ENCODE results near the gene ANG. TPM values are rescaled to one million over a fixed set of nuclear protein-coding genes. Genes with fewer than 3 reads are reported as not detected.
"Not testable (repeated sequence)": the region's sequence is repeated elsewhere in the genome, so short reads cannot be mapped to it uniquely, and the experiment has no call there.

Gene ANG
- total RNA-seq, 5 donors from 2014 or later (not counting 1 experiment from before 2014, with no cell fraction given), result 0.85 to 1.4 (median 0.99) TPM; not detected in 2

- ATAC-seq (replicated peaks in 1 of 4) (no peak), DNase-seq (peak in 1 of 35 experiments; percentile 32)
- peaks cover 0 to 7% (median 3%) of the 10 kb centered on the region in 3 donors for H3K4me1 Mint-ChIP-seq
- peaks cover 14% of the 10 kb centered on the region in 2 donors for H3K27me3 Mint-ChIP-seq
- no peaks in the 10 kb centered on the region for H3K36me3 Mint-ChIP-seq
- Histone ChIP-seq H3K4me1 (ENCODE audit: control insufficient read depth in 1 of 2, extremely low read depth in 1 of 2, insufficient read depth in 2 of 2, low read length in 2 of 2) (no peaks in the 10 kb centered on the region), H3K4me3 (ENCODE audit: control insufficient read depth in 1 of 2, extremely low read depth in 1 of 2, low read length in 1 of 2) (no peak overlapping the region), H3K27ac (ENCODE audit: low read length) (no peak overlapping the region), H3K36me3 (ENCODE audit: control insufficient read depth in 2 of 2, extremely low read depth in 1 of 2, insufficient read depth in 1 of 2, low read length in 1 of 2) (no peaks in the 10 kb centered on the region), H3K9me3 (no peaks in the 10 kb centered on the region), H3K27me3 (replicated peaks in 1 of 2; ENCODE audit: control insufficient read depth in 2 of 2, extremely low read depth in 1 of 2, insufficient read depth in 2 of 2, low read length in 1 of 2) (no peaks in the 10 kb centered on the region)
- POLR2A ChIA-PET, result interaction anchor here in 1 of 2 donors (0.6 kb wide), 1 partner anchor 131 kb away, joined by 5 read pairs; no protein-coding TSS in a partner anchor
- CTCF ChIA-PET, result interaction anchor here in 1 of 2 donors (1.3 kb wide), 1 partner anchor 144 kb away, joined by 3 read pairs; no protein-coding TSS in a partner anchor
- H3K9me3 Mint-ChIP-seq, result peaks cover 0 to 4% (median 0%) of the 10 kb centered on the region in 3 donors
- H3K4me3 Mint-ChIP-seq, result no peak overlapping the region
- whole genome bisulfite sequencing (ENCODE audit: insufficient coverage), result 50% methylated on average over 1 of the region's 4 CpGs
- peak overlapping the region in 1 of 2 donors; percentile 4 for H3K27ac Mint-ChIP-seq
These were observed 26.2 kb downstream of the ANG start for GRCh38 chr14:20714593-20715250.

- CTCF ChIA-PET, result no interaction called here
- DNase-seq (no peak), ATAC-seq (replicated peaks in 1 of 4) (no peak)
- peaks cover 0 to 12% (median 8%) of the 10 kb centered on the region in 3 donors for H3K4me1 Mint-ChIP-seq
- no peaks in the 10 kb centered on the region for H3K36me3 Mint-ChIP-seq
- Histone ChIP-seq H3K4me3 (ENCODE audit: control insufficient read depth in 1 of 2, extremely low read depth in 1 of 2, low read length in 1 of 2) (no peak overlapping the region), H3K4me1 (ENCODE audit: control insufficient read depth in 1 of 2, extremely low read depth in 1 of 2, insufficient read depth in 2 of 2, low read length in 2 of 2) (no peaks in the 10 kb centered on the region), H3K27me3 (replicated peaks in 1 of 2; ENCODE audit: control insufficient read depth in 2 of 2, extremely low read depth in 1 of 2, insufficient read depth in 2 of 2, low read length in 1 of 2) (peaks cover 0 to 20% of the 10 kb centered on the region in 2 experiments), H3K27ac (ENCODE audit: low read length) (no peak overlapping the region), H3K9me3 (no peaks in the 10 kb centered on the region), H3K36me3 (ENCODE audit: control insufficient read depth in 2 of 2, extremely low read depth in 1 of 2, insufficient read depth in 1 of 2, low read length in 1 of 2) (no peaks in the 10 kb centered on the region)
- no CpG with 5 or more reads among the region's 4 CpGs for WGBS (ENCODE audit: insufficient coverage)
- POLR2A ChIA-PET, result no interaction called here
- H3K9me3 Mint-ChIP-seq, result peaks cover 0 to 4% (median 0%) of the 10 kb centered on the region in 3 donors
- H3K27me3 Mint-ChIP-seq, result peaks cover 46% of the 10 kb centered on the region in 2 donors
- H3K27ac Mint-ChIP-seq, result no peak overlapping the region
- no peak overlapping the region for H3K4me3 Mint-ChIP-seq
These were observed 31.2 kb downstream of the ANG start for GRCh38 chr14:20719777-20720176.

- no peak overlapping the region for H3K27ac Mint-ChIP-seq
- WGBS (ENCODE audit: insufficient coverage), result 65% methylated on average over 3 of the region's 6 CpGs
- H3K4me1 ChIP-seq (ENCODE audit: control insufficient read depth in 1 of 2, extremely low read depth in 1 of 2, insufficient read depth in 2 of 2, low read length in 2 of 2), result no peaks in the 10 kb centered on the region
- H3K36me3 Mint-ChIP-seq, result no peaks in the 10 kb centered on the region
- no peak overlapping the region for H3K4me3 ChIP-seq (ENCODE audit: control insufficient read depth in 1 of 2, extremely low read depth in 1 of 2, low read length in 1 of 2)
- no peaks in the 10 kb centered on the region for H3K36me3 ChIP-seq (ENCODE audit: control insufficient read depth in 2 of 2, extremely low read depth in 1 of 2, insufficient read depth in 1 of 2, low read length in 1 of 2)
- ATAC-seq (replicated peaks in 1 of 4), result no peak
- no peak for DNase-seq
- no peak overlapping the region for H3K4me3 Mint-ChIP-seq
- ChIA-PET CTCF (no interaction called here), POLR2A (no interaction called here)
- no peaks in the 10 kb centered on the region for H3K9me3 ChIP-seq
- H3K27me3 ChIP-seq (replicated peaks in 1 of 2; ENCODE audit: control insufficient read depth in 2 of 2, extremely low read depth in 1 of 2, insufficient read depth in 2 of 2, low read length in 1 of 2), result peaks cover 0 to 23% of the 10 kb centered on the region in 2 experiments
- H3K9me3 Mint-ChIP-seq, result peaks cover 0 to 4% (median 0%) of the 10 kb centered on the region in 3 donors
- peaks cover 50 to 55% of the 10 kb centered on the region in 2 donors for H3K27me3 Mint-ChIP-seq
- H3K27ac ChIP-seq (ENCODE audit: low read length), result no peak overlapping the region
- peaks cover 0 to 7% (median 5%) of the 10 kb centered on the region in 3 donors for H3K4me1 Mint-ChIP-seq
These were observed 32.2 kb downstream of the ANG start for GRCh38 chr14:20720741-20721140.

GRCh38 chr14:20722016-20722415, 33.5 kb downstream of the ANG start:
- Mint-ChIP-seq H3K27ac (no peak overlapping the region), H3K27me3 (peaks cover 53 to 62% of the 10 kb centered on the region in 2 donors), H3K4me1 (peaks cover 0 to 7% (median 5%) of the 10 kb centered on the region in 3 donors), H3K9me3 (no peaks in the 10 kb centered on the region), H3K36me3 (no peaks in the 10 kb centered on the region), H3K4me3 (no peak overlapping the region)
- 92% methylated on average over 6 of the region's 12 CpGs for WGBS (ENCODE audit: insufficient coverage)
- Histone ChIP-seq H3K4me1 (ENCODE audit: control insufficient read depth in 1 of 2, extremely low read depth in 1 of 2, insufficient read depth in 2 of 2, low read length in 2 of 2) (no peaks in the 10 kb centered on the region), H3K36me3 (ENCODE audit: control insufficient read depth in 2 of 2, extremely low read depth in 1 of 2, insufficient read depth in 1 of 2, low read length in 1 of 2) (no peaks in the 10 kb centered on the region), H3K27ac (ENCODE audit: low read length) (no peak overlapping the region), H3K4me3 (ENCODE audit: control insufficient read depth in 1 of 2, extremely low read depth in 1 of 2, low read length in 1 of 2) (no peak overlapping the region), H3K9me3 (no peaks in the 10 kb centered on the region), H3K27me3 (replicated peaks in 1 of 2; ENCODE audit: control insufficient read depth in 2 of 2, extremely low read depth in 1 of 2, insufficient read depth in 2 of 2, low read length in 1 of 2) (peaks cover 0 to 27% of the 10 kb centered on the region in 2 experiments)
- ATAC-seq (replicated peaks in 1 of 4) (no peak), DNase-seq (no peak)
- ChIA-PET CTCF (no interaction called here), POLR2A (no interaction called here)

- Mint-ChIP-seq H3K4me1 (peaks cover 0 to 7% (median 5%) of the 10 kb centered on the region in 3 donors), H3K27me3 (peaks cover 54 to 68% of the 10 kb centered on the region in 2 donors), H3K4me3 (no peak overlapping the region)
These were observed 34.9 kb downstream of the ANG start for GRCh38 chr14:20723488-20723887.

GRCh38 chr14:20726121-20726520, 37.6 kb downstream of the ANG start:
- H3K4me3 ChIP-seq (ENCODE audit: control insufficient read depth in 1 of 2, extremely low read depth in 1 of 2, low read length in 1 of 2); H3K9me3 ChIP-seq; H3K4me1 ChIP-seq (ENCODE audit: control insufficient read depth in 1 of 2, extremely low read depth in 1 of 2, insufficient read depth in 2 of 2, low read length in 2 of 2); H3K27ac ChIP-seq (ENCODE audit: low read length); CTCF ChIA-PET; H3K9me3 Mint-ChIP-seq; H3K36me3 Mint-ChIP-seq; ATAC-seq (replicated peaks in 1 of 4); H3K4me3 Mint-ChIP-seq; H3K36me3 ChIP-seq (ENCODE audit: control insufficient read depth in 2 of 2, extremely low read depth in 1 of 2, insufficient read depth in 1 of 2, low read length in 1 of 2); DNase-seq; H3K27ac Mint-ChIP-seq; H3K4me1 Mint-ChIP-seq; POLR2A ChIA-PET: not testable (repeated sequence)
- 100% methylated on average over 2 of the region's 3 CpGs for WGBS (ENCODE audit: insufficient coverage)
- H3K27me3 ChIP-seq (replicated peaks in 1 of 2; ENCODE audit: control insufficient read depth in 2 of 2, extremely low read depth in 1 of 2, insufficient read depth in 2 of 2, low read length in 1 of 2), result peaks cover 0 to 25% of the 10 kb centered on the region in 2 experiments
- peaks cover 54 to 57% of the 10 kb centered on the region in 2 donors for H3K27me3 Mint-ChIP-seq

More at GRCh38 chr14:20723488-20723887, 34.9 kb downstream of the ANG start:
- Histone ChIP-seq H3K4me3 (ENCODE audit: control insufficient read depth in 1 of 2, extremely low read depth in 1 of 2, low read length in 1 of 2) (no peak overlapping the region), H3K27ac (ENCODE audit: low read length) (no peak overlapping the region), H3K36me3 (ENCODE audit: control insufficient read depth in 2 of 2, extremely low read depth in 1 of 2, insufficient read depth in 1 of 2, low read length in 1 of 2) (no peaks in the 10 kb centered on the region), H3K4me1 (ENCODE audit: control insufficient read depth in 1 of 2, extremely low read depth in 1 of 2, insufficient read depth in 2 of 2, low read length in 2 of 2) (no peaks in the 10 kb centered on the region), H3K9me3 (no peaks in the 10 kb centered on the region), H3K27me3 (replicated peaks in 1 of 2; ENCODE audit: control insufficient read depth in 2 of 2, extremely low read depth in 1 of 2, insufficient read depth in 2 of 2, low read length in 1 of 2) (peaks cover 0 to 28% of the 10 kb centered on the region in 2 experiments)
- 21% methylated on average over 9 of the region's 28 CpGs for WGBS (ENCODE audit: insufficient coverage)
- Mint-ChIP-seq H3K36me3 (no peaks in the 10 kb centered on the region), H3K9me3 (no peaks in the 10 kb centered on the region), H3K27ac (no peak overlapping the region)
- ChIA-PET CTCF (interaction anchor here in 1 of 2 donors (0.6 kb wide), 1 partner anchor 306 kb away, joined by 5 read pairs; no protein-coding TSS in a partner anchor), POLR2A (interaction anchor here in 1 of 2 donors (0.7 kb wide), 1 partner anchor 78 kb away, joined by 4 read pairs; no protein-coding TSS in a partner anchor)
- DNase-seq (no peak), ATAC-seq (replicated peaks in 1 of 4) (no peak)

Data from T-cell (primary cell).